ENCODE measurements around the gene DOCK2.

DOCK2 gene

DNA sequence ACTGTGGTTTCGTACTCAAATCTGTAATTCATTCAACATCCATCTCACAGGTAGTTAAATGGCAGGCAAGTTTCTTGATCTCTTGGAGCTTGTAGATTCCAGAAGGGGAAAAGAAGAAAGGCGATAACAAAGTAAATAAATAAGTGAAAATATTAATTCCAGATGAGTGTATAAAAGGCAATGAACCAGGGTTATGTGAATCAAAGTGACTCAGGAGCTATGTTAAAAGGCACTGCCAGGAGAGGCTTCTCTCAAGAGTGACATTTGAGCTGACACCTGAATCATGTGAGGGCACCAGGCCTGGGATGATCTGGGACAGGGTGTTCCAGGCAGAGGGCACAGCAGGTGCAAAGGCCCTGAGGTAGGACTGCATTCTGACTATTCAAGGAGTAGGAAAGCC is 45.0 kb downstream of the DOCK2 start:
- in situ Hi-C loops (cut with MboI; ENCODE audit: low sequenced_read_pairs) = no loop called here

DNA sequence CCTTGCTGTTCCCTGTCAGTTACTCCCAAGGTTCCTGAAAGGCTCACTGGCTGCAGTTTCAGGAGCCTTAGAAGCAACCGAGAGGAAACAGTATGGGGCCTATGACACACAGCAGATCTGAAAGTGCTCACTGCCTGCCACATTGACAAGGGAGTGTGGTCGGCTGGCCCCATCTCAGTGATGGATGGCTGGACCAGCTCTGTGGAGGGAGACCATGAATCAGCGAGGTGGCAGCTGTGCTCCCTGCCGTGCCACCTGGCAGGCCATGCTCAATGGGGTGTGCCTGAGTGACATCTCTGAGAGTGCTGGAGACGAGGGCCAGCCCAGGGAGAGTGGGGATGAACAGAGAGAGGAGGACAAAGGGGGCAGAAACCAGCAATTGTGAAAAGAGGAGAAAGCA is 49.1 kb downstream of the DOCK2 start:
- in situ Hi-C loops (cut with MboI; ENCODE audit: low sequenced_read_pairs) = no loop called here

DNA sequence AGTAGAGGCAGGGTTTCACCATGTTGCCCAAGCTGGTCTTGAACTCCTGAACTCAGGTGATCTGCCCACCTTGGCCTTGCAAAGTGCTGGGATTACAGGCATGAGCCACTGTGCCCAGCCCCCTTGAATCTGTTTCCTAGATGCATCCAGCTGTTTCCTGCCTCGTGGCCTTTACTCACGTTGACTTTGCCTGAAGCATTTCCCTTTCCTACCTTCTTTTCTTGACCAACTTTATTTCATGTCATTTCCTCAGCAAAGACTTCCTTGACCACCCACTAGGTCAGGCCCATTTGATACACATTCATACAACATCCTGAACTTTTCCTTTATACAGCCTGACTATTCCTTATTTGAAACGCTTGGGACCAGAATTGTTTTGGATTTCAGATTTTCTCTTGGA is 51.0 kb downstream of the DOCK2 start:
- in situ Hi-C loops (cut with MboI; ENCODE audit: low sequenced_read_pairs) = no loop called here

DNA sequence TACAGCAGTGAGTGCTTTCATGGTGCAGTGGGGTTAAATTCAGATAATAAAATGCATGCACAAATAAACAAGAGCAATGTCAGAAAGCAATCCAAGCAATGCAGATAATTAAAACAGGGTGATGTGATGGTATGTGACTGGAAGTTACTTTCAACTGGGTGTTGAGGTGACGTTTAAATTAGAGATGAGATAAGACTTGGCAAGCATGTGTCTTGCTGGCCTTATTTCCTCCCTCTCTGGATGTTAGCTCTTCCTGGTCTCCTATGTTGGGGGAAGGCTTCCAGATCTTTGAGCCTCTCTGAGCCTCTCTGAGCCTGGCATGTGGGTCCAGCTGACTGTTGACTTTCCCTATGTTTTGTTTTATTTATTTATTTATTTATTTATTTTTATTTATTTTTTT is 54.4 kb downstream of the DOCK2 start:
- in situ Hi-C loops (cut with MboI; ENCODE audit: low sequenced_read_pairs) = no loop called here

DNA sequence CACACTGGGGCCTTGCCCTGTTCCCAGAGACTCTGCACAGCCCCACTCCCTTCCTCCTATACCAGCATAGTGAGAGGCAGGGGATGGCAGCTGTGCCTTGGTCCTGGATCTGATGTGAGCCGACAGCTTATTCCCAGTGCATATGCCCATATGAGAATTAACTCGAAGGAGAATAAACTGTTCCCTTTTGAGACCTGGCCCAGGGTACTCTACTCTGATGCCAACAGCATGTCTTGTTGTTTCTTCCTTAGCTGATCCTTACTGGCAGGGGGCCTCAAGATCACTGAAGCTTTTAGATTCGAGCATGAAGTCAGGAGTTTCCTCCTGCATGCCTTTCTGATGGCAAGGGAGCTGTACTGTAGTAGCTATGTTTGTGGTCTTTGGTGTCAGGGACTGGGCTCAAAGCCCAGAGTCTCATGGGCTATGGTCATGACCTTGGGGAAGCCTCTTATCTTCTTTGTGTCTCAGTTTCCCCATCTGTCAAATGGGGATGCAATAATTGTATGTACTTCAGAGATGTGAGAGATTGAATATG is 57.1 kb downstream of the DOCK2 start:
- in situ Hi-C loops (cut with MboI; ENCODE audit: low sequenced_read_pairs) = no loop called here

DNA sequence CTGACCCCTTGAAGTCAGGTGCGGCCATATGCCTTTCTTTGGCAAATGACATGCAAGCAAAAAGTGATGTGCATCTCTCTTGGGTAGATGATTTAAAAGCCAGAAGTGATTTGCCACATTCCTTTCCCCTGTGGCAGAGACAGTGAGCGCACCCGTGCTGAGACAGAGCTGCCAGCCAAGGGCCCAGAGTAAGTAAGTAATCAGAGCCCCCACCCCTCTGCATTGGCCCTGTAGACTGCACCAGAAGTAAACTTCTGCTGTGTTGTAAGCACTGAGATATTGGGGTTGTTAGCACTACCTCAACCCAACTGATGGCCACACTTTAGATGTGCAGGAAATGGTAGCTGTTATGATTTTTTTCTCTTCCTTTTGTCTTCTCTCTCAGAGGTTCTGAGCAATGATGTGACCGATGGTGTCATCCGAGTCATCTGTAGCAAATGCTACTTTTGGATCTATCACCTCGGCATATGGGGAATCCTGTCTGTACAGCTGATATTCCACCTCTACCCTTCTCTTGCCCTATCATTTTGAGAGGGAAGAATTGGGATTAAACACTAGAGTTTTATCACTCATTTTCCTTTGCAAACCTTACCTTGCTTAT is 58.0 kb downstream of the DOCK2 start:
- in situ Hi-C loops (cut with MboI; ENCODE audit: low sequenced_read_pairs) = no loop called here

DNA sequence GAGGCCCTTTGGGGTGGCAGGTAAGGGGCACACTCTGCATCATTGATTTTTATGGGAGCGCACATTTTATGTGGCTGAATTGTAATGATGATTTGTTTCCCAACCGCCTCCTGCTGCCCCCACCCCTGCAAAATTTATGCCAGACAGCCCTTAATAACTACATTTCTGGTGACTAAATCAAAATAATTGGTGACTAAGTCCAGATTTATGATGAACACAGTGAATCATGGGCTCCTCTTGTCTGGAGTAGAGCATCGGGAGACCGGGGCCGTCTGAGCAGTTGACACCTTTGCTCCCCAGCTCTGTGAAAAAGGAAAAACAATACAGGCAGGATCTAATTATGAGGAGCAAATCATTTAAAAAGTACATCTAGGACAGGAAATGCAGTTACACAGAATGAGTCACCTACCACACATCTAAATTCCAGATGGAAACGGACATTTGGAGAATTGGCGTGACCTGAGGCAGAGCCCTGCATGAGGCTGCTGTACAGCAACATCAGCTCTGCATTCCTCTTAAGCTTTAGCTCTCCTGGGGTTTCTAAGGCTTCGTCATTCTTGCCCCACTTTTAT is 58.9 kb downstream of the DOCK2 start:
- in situ Hi-C loops (cut with MboI; ENCODE audit: low sequenced_read_pairs) = no loop called here

DNA sequence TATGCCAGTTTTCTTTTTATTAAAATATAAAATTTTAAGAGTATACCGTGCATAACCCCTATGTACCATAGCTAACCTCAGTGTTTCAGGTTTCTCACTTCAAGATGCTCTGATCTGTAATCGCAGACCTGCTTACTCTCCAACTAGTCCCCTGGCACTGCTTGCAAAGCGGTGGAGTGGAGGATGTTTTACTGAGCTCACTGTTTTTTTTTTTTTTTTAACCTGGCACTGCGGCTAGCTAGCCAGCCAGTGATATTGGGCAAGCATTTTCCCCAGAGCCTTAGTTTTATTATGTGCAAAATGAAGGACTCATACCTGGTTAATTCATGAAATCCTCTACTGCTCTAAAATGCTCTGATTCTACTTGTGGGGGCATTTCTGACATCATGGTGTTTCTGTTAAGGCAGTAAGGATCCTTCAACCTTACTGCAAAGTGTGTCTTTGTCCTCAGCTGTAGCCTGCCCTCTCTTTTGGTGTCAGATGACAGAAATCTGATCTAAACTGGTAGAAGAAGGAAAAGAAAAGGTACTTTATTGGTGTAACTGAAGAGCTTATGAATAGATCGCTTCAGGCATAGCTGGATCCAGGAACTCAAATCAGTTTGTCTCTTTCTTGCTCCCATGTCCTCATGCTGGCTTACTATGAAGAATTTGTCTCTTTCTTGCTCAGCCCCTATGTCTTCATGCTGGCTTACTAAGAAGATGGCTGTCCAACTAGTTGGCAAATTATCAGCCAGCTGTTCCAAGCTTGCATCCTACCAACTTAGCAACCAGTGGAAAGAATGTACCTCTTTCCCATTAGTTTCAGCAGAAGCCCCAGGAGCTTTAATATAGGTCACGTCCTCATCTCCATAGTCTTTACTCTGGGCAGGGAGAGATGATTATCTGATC is 59.8 kb downstream of the DOCK2 start:
- in situ Hi-C loops (cut with MboI; ENCODE audit: low sequenced_read_pairs) = no loop called here

DNA sequence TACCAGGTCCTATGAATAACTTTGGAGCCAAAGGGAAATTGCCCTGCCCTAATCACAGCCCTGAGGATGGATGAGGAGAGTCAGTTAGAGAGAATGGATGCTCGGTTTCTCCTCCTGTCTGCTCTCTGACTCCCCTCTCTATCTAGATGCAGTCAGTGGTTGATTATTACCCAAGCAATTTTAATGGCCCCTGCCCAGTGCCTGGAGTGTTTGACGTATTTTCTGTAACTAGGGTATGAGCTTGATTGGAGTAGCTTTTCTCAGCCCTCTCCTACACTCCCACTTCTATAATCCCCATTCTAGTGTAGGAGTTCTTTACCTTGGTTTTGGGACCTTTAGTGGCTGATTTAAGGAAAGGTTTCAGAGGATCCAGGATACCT is 60.4 kb downstream of the DOCK2 start:
- in situ Hi-C loops (cut with MboI; ENCODE audit: low sequenced_read_pairs) = no loop called here

DNA sequence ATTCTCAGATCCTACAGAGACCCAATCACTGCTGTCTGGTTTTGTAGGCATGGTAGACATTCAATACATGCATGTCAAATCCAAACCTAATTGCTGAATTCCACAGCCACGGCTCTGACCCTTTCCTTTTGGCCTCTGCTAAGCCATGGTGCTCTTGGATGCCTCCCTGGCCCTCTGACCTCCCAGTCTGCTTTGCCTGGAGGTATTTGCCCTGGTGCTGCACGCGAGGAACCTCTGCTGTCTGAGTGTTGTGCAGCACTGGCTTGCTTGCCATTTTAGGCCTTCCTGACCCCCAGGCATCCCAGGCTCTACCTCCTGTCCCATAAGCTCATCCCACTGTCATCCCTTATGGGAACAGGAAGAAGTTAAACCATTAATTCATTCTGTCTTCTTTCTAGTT is 60.9 kb downstream of the DOCK2 start:
- in situ Hi-C loops (cut with MboI; ENCODE audit: low sequenced_read_pairs) = no loop called here

DNA sequence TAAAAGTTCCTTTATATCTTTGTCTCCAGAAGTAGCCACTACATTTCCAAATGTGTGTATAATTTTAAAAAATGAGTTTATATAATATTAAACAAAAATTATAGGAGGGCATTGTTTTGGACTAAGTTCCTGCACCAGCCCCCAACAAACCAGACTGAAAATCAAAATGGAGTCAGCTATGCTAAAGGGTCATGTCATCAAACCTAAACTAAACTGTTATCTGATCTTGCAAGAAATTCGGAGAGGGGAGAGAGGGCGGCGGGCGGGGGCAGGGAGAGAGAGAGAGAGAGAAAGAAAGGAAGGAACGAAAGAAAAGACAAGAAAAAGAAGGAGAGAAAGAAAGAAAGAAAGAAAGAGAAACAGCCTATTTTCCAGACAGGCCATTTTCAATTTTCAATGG is 63.5 kb downstream of the DOCK2 start:
- in situ Hi-C loops (cut with MboI; ENCODE audit: low sequenced_read_pairs) = no loop called here

DNA sequence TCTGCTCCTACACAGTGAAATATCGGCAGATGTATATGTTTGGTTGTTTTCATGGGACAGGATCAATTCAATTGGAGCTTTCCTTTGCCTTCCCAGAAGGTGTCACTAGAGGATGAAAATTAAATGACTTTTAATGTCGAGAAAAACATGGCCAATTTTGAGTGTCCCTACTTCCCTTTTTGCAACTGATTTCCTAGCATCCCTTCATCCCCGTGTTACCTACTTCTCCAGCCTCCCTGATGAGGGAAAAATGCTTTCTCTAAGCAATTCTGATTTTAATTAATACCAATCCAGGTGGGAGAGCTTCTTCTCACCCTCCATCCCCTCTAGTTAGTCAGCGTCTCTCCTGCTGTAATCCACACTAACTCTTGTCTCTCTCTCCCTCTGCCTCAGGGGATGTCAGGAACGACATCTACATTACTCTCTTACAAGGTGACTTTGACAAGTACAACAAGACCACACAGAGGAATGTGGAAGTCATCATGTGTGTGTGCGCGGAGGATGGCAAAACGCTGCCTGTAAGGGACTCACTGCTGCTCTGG is 64.9 kb downstream of the DOCK2 start:
- in situ Hi-C loops (cut with MboI; ENCODE audit: low sequenced_read_pairs) = no loop called here

DNA sequence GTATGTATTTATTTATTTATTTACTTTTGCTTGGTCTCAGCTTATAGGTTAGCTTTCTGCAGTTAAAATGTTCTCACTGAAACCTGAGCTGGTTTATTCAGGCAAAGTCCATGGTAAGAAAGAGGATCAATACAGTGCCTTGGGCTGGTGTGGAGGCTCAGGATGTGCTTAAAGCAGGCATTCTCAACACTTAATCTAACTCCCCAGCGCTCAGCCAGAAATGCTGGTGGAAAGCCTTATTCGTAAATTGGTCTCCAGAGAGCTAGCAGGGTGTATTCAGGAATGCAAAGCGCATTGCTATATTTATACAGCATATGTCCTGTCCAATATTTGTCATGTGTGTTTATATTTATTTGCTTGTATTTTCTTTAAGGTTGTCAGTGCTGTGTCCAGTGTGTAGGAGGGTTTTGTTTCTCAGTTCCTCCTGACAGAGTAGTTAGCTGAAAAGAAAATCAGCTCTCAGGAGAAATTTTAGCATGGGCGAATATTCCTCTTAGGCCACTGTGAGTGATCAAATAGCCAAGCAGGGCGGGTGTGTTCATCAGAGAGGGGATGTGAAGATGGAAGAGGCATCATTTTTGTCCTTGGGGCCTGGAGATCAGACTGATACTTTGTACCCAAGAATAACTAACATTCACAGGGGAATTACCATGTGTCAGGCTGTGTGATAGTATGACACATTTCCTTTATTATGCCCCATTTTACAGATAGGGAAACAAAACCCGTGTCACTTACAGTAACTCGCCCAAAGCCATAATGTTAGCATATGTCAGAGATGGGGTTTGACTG is 65.8 kb downstream of the DOCK2 start:
- in situ Hi-C loops (cut with MboI; ENCODE audit: low sequenced_read_pairs) = no loop called here

DNA sequence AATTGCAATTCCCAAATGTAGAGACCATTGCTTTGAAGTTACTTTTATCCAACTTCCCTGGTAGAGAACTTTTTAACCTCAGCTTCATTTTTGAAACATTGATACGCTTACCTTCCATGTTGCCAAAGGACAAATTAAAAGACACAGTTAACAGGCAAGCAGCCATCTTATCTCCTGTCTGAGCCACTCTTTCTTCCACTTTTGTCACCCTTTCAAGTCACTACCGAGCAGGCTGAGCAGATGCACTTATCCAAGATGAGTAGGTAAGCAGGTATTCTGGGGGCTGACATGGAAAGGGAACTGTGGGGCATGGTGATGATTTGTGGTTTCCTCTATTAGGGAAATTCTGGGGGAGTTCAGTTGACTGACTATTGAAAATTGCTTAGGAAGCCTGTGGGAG is 66.7 kb downstream of the DOCK2 start:
- in situ Hi-C loops (cut with MboI; ENCODE audit: low sequenced_read_pairs) = no loop called here

DNA sequence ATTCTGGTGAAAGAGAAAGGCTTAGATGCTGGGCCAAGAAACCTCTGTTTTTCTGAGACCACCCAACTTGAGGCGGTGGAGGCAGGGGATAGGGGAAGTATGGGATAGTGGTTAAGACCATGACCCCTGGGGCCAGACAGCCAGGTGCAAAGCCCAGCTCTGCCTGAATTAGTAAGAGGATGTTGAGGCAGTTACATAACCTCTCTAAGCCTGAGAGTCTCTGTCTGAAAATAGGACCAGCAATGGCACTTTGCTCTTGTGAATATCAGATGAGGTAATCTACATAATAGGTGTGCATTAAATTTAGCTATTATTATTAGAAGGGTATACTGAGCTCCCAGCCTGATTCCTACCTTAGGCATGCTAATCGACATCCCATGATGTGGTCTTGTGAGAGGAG is 68.2 kb downstream of the DOCK2 start:
- in situ Hi-C loops (cut with MboI; ENCODE audit: low sequenced_read_pairs) = no loop called here

DNA sequence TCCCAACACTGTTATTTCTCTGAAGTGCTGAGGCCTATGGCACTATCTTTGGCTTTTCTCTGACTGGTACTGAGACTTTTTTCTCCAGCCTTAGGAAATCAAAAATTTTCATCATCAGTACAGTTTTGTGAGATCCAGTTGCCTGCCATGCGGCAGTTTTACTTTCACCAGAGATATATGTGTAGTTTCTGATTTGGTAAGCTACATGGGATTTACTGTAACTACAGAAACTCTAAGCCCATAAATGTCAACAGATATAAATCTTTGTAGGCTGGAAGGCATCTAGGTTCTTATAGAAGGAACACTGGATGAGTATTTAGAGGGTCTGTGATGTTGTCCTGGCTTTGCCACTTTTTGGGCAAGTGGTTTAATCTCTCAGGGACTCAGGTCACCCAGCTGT is 69.0 kb downstream of the DOCK2 start:
- in situ Hi-C loops (cut with MboI; ENCODE audit: low sequenced_read_pairs) = no loop called here

DNA sequence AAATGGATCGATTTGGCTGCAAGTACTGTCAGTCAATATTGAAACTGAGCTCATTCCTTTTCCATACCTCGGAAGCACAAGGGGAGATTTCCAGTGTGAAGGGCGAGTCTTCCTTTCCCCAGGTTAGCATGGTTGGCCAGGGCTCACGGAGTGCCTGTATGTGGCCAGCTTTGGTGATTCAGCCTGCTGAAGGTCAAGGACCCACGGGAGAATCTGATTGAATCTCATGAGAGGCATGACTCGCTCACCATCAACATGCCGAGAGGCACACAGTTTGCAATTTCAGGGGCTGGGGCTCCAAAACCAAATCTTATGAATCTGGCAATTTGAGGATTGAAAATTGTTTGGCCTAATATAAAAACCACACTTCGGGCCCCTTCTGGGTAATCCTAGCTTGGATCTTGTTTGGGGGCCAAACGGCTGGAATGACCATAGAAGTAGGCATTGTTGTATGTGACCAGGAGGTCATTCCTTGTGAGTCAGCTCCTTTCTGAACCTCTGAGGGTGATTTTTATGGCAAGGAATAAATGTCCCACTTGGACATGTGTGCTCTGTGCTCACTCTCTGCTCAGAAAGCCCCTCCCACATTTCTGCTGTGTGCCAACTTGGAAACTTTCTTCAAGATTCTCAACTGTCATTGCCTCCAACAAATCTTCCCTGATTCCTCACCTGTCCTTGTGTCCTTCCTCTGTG is 69.8 kb downstream of the DOCK2 start:
- in situ Hi-C loops (cut with MboI; ENCODE audit: low sequenced_read_pairs) = no loop called here

DNA sequence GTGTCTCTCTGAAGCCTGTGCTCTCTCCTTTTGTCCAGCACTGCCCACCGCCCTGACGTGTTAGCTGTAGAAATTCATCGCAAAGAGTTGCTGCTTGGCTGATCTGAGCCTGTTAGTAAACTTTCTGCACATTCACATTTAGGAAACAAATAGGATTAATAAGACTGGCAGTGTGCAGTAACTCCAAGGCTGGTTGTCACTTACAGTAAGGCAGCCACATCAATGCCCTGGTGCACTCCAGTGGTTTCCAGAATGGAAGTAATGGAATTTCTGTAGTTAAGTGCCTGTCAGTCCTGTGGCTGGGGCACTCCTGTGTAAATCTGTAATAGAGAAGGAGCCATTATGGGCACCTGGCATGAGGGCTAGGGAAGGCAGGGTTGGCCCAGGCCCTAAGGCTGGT is 70.6 kb downstream of the DOCK2 start:
- in situ Hi-C loops (cut with MboI; ENCODE audit: low sequenced_read_pairs) = no loop called here

DNA sequence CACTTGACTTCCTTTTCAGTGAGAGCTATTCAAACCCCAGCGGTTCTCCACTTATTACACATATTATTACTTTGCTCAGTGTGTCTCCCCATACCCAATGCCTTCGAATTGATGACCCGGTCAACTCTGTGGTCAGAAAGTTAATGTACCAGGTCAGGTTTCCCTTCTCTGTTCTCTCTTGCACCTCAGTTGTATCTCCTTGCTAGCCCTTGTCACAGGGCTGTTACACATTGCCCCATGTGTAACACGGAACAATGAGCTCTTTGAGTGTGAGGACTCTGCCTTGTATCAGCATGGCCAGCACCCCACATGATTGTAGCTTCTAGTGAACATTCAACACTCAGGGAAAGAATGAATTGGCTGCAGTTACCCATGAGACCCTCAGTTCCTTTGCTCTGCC is 73.6 kb downstream of the DOCK2 start:
- in situ Hi-C loops (cut with MboI; ENCODE audit: low sequenced_read_pairs) = no loop called here

DNA sequence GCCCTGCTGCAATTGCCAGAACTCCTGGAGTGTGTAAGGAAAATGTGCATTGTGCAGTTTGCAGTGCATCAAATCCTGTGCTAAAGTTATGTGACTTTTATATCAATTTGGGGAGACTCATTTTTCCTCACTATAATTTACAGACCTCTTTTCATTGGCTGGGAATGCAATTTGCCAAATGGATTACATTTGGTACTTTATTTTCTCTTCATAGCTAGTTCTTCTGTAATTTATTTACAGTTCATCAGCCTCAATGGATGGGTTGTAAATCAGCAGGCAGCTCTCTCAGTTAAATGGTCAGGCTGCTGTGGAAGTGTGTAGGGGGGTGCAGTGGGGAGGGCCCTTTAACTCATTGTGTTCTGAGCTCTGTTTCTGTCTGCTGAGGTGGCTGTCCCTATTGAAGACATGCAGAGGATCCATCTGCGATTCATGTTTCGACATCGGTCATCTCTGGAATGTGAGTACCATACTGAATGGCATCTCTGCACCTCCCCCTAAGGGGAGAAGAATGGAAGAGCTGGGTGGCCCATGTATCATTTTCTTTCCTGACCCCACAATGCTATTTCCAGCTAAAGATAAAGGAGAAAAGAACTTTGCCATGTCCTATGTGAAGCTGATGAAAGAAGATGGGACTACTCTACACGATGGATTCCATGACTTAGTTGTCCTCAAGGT is 74.6 kb downstream of the DOCK2 start:
- in situ Hi-C loops (cut with MboI; ENCODE audit: low sequenced_read_pairs) = no loop called here

All from HL-60/S4 treated with retinoic acid at 250 ng/mL for 4 days and 3 days (cell line).